ENCODE results near the gene SEC22B.
"Not testable (repeated sequence)": the region's sequence is repeated elsewhere in the genome, so short reads cannot be mapped to it uniquely, and the experiment has no call there.

Gene SEC22B

DNA sequence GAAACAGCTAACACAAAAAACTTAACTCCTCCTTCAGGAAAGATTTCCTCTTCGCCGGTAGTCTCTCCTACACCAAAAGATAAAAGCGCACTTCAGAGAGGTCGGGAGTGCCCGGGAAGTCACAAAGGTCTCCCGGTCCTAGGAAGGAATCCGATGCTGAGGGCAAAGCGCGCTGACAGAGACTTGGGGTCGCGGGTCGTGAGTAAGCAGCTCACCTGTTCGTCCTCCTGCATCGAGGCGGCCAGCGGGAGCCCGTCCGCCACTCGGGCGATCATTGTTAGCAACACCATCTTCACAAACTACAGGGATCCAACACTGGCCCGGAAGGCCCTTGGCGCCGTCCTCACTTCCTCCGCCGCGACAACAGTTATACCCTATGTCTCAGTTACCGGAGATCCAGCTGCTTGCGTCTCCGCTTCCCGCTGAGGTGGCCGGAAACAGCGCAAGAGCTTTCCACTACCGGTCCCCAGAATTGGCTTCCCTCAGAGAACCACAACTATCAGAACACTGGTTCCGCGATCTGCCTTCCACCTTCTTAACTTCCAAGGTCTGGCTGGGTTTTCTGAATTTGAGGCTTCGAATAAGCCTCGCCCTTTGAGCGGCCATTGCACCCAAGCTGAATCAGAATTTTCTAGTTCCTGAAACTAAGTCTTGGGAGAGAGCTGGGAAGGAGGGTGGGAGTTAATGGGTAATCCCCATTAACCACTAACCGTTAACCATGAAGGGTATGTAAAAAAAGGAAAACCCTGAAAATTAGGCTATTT is at the start of gene SEC22B:
Gene SEC22B, minus strand, starts transcription at position 429 of the 764 bp plus-strand sequence. Its CDS starts 139 bp downstream, at position 290.
- Mint-ChIP-seq H3K9me3 (no peaks in the 10 kb centered on the region), H3K27ac (peak within 1 kb of the TSS; percentile 98), H3K36me3 (no peaks in the 10 kb centered on the region), H3K27me3 (no peaks in the 10 kb centered on the region), H3K4me3 (peak within 1 kb of the TSS; percentile 100), H3K4me1 (peaks cover 29% of the 10 kb centered on the region)

DNA sequence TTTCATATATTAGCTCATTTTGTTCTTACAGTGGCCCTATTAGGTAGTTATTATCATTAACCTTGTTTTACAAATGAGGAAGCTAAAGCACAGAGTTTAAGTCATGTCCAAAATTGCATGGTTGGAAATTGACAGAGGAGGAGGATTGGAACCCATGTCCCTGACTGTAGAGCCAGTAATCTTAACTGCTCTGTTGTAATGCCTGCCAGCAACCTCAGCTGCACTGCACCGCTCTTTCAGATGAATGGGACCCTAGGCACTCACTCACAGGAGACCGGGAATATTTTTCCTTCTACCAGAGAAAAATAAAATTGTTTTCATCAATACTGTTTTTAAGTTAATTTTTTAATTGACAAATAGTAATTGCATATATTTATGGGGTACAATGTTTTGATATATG is 41.6 kb upstream of the SEC22B start:
- H3K4me1 Mint-ChIP-seq, H3K4me3 Mint-ChIP-seq, H3K27me3 Mint-ChIP-seq, H3K9me3 Mint-ChIP-seq, H3K36me3 Mint-ChIP-seq, H3K27ac Mint-ChIP-seq: not testable (repeated sequence)

DNA sequence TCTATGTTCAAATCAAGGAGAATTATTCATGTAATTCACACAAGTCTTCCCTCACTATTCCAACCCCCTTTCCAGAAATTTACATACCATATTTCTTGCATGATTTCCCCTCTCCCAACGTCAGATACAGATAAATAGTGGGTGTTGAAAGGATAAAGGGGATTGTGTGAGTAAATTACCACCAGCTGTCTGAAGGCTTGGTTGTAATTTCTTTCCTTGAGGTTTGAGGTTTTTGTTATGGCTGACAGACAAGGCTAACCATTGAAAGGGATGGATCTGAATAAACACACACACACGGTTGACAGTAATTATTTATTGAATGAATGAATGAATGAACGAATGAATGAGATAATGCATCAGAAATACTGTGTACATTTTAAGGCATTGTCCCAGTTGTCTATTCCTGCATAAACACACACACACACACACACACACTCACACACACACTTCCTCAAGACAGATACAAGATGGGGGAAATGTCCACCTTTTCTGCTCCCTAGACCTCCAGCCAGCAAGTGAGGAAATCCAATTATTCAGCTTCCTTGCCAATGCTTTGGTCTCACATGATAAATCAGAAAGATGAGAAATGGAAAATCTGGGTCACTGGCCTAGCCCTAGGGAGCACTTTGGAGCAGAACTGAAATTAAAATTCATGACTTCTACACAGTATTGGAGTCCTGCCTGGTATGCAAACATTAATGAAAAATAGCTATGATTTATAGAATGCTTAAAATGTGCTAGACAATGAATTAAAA is 41.0 kb upstream of the SEC22B start:
- H3K36me3 Mint-ChIP-seq, H3K9me3 Mint-ChIP-seq, H3K4me1 Mint-ChIP-seq, H3K27ac Mint-ChIP-seq, H3K27me3 Mint-ChIP-seq, H3K4me3 Mint-ChIP-seq: not testable (repeated sequence)

DNA sequence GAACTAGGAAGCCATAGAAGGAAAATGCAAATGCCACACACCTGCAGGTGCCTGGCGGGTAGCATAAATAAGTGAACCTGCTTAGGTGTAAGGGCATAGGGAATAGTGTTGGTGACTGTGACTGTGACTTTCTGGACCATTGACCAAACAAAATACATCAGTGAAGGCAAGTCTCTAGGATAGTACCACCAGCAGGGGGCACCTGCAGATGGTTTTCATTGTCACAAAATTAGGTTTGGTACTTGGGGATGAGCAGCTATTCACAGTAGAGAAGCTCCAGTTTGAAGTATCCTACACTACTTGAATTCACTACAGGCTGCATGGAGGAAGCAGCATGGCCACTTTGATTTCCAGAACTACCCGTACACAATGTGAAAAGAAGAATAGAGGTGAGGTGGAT is 37.3 kb upstream of the SEC22B start:
- not testable (repeated sequence) for H3K27me3 Mint-ChIP-seq, H3K9me3 Mint-ChIP-seq, H3K4me1 Mint-ChIP-seq, H3K36me3 Mint-ChIP-seq, H3K27ac Mint-ChIP-seq, H3K4me3 Mint-ChIP-seq

DNA sequence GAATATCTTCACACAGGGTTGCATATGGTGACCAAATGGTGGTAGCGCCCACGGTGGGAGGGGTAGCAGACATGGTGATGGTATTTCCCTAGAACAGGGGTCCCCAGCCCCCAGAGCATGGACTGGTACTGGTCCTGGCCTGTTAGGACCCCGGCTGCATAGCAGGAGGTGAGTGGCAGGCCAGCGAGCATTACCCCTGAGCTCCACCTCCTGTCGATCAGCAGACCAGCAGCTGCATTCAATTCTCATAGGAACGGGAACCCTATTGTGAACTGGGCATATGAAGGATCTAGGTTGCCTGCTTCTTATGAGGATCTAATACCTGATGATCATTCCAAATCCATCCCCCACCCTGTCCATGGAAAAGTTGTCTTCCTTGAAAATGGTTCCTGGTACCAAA is 34.4 kb upstream of the SEC22B start:
- H3K36me3 Mint-ChIP-seq, H3K4me1 Mint-ChIP-seq, H3K27me3 Mint-ChIP-seq, H3K4me3 Mint-ChIP-seq, H3K27ac Mint-ChIP-seq, H3K9me3 Mint-ChIP-seq: not testable (repeated sequence)

DNA sequence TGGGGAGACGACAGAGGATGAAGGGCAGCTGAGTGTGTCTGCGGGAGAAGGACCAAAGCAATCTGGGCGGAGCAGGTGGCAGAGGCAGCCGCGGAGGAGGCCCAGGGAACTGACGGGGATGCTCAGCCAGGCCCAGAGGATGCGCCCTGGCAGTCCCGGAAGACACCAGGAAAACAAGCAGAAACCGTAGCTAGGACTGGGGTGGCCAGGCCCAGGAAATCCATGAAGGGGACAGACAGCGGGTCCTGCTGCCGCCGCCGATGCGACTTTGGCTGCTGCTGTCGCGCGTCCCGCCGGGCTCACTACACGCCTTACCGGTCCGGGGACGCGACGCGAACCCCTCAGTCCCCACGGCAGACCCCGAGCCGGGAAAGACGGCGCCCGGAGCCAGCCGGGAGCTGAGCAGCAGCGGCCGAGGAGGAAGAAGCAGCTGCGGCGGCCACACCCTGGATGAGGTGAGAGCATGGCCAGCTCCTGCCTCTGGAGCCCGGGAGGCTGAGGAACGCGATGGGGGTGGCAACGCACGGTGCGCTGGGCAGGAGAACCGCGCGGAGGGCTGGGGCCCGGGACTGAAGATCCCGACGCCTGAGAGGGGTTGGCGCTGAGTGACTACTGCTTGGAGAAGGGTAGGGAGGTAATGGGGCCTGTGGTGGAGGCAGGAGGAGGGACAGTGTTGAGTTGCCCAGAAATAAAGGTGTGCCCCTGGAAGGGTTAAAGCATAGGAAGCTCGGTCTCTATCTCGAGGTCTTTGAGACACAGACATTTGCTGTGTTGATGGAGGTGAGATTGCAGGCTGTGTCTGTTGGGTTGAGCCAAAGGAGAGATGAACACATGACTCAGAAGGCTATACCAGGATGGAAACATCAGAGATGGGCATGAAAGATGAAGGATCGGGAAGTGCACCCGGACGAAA is 20.8 kb upstream of the SEC22B start:
- H3K36me3 Mint-ChIP-seq, H3K4me1 Mint-ChIP-seq, H3K27me3 Mint-ChIP-seq, H3K9me3 Mint-ChIP-seq, H3K27ac Mint-ChIP-seq: not testable (repeated sequence)
- H3K4me3 Mint-ChIP-seq = peak overlapping the region; percentile 87

DNA sequence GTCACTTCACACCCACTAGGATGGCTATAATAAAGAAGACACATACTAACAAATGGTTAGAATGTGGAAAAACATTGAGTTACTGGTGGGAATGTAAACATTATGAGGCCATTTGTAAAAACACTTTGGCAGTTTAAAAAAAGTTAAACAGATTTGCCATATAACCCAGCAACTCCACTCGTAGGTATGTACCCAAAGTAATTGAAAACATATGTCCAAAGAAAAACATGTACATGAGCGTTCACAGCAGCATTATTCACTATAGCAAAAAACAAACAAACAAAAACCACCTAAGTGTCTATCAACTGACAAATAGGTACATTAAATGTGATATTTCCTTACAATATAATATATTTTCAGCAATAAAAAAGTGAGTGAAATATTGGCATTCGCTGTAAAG is 12.3 kb upstream of the SEC22B start:
- not testable (repeated sequence) for H3K27ac Mint-ChIP-seq, H3K9me3 Mint-ChIP-seq, H3K27me3 Mint-ChIP-seq, H3K4me1 Mint-ChIP-seq, H3K36me3 Mint-ChIP-seq, H3K4me3 Mint-ChIP-seq

DNA sequence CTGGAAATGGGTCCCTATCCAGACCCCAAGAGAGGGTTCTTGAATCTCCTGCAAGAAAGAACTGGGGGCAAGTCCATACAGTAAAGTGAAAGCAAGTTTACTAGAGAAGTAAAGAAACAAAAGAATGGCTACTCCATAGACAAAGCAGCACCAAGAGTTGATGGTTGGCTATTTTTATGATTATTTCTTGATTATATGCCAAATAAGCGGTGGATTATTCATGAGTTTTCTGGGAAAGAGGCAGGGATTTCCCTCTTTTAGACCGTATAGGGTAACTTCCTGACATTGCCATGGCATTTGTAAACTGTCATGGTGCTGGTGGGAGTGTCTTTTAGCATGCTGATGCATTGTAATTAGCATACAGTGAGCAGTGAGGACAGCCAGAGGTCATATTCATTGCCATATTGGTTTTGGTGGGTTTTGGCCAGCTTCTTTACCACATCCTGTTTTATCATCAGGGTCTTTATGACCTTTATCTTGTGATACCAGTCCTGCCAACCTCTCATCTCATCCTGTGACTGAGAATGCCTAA is 5.9 kb upstream of the SEC22B start:
- not testable (repeated sequence) for H3K4me3 Mint-ChIP-seq, H3K36me3 Mint-ChIP-seq, H3K9me3 Mint-ChIP-seq, H3K27ac Mint-ChIP-seq, H3K27me3 Mint-ChIP-seq
- H3K4me1 Mint-ChIP-seq = peaks cover 18% of the 10 kb centered on the region

DNA sequence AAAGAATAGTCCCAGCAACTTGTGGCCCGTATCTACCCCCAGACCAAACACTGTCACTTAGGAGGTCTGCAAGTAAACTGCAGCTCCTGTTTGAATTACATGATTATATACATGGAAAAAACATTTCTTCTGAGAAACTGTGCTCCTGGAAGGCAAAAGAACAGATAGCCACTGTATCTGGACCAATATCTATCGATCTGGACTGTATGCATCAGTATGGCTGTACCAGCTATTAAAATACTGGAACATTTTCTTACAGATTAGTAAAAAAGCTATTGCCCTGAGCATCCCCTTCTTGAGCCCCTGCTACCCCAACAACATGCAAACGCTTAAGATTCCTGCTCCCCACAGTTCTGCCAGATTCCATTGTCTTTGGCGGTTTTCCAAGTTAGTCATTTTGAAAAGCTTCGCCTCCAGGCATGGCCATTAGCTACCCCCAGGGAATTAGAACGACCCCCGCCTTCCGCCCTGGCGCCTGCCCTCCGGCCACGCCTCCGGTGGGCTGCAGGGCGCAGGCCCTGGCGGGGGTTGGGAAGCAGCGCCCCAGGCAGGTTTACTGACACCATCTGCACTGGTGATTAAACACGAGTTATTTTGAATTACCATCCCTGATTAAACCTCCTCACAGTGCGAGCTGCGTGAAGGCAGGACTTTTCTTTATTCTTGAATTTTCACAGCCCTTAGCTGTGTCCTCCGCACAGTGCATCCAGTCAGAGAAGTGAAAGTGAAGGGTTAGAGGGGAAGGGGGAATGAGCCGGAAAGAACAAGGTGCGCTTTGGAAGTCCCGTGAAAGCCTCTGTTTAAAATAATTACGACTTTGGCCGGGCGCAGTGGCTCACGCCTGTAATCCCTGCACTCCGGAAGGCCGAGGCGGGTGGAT is 3.7 kb upstream of the SEC22B start:
- not testable (repeated sequence) for H3K9me3 Mint-ChIP-seq, H3K36me3 Mint-ChIP-seq, H3K27me3 Mint-ChIP-seq
- Mint-ChIP-seq H3K4me1 (peaks cover 29% of the 10 kb centered on the region), H3K4me3 (peak overlapping the region; percentile 44), H3K27ac (peak overlapping the region; percentile 11)

DNA sequence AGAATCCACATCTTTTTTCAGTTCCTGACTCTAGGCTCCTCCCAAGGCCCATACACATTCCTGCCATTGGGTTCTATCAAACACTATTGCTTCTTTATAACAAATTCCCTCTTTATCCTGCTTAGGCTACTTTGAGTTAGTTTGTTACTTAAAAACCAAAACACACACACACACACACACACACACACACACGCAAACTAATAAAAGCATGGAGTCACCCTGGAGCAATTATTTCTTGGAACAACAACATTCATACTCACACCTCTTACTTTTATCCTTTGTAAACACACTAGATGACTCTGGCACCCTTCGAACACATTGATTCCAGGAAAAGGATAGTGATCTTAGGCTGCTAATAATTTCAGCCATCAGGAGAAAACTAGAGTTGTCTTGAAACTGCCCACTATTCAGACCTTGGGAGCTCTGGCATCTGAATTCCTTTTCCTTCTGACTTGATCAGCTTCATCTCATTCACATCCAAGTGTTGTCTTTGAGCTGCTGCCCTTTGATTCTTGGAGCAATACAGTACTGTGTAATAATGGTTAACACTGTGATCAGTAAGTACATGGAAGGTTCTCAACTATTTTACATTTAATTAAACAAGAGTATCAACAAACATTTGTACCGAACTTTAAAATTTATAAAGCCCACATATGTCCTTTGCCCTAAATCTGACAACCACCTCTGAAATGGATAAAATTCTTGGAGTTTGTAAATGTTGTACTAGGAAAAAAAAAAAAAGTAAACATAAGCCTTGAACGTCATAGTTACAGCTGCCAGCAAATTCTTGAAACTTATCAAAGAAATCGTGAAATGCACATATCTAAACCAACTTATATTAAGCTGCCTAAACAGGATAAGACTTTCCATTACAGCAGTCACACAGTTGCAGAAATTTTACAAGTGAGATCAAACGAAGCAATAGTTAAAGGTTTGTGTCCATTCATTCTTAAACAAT is 2.8 kb upstream of the SEC22B start:
- Mint-ChIP-seq H3K4me3 (no peak overlapping the region), H3K4me1 (peaks cover 29% of the 10 kb centered on the region), H3K27ac (peak overlapping the region; percentile 11)

DNA sequence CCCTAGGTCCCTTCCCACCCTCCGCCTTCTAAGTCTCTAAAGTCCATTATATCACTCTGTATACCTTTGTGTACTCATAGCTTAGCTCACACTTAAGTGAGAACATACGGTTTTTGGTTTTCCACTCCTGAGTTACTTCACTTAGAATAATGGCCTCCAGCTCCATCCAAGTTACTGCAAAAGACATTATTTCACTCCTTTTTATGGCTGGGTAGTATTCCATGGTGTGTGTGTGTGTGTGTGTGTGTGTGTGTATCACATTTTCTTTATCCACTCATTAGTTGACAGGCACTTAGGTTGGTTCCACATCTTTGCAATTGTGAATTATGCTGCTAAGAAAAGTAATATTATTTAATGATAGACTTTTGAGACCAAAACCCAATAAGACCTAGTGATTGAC is 1.7 kb upstream of the SEC22B start:
- H3K9me3 Mint-ChIP-seq, H3K36me3 Mint-ChIP-seq, H3K27me3 Mint-ChIP-seq, H3K27ac Mint-ChIP-seq, H3K4me3 Mint-ChIP-seq: not testable (repeated sequence)
- peaks cover 29% of the 10 kb centered on the region for H3K4me1 Mint-ChIP-seq

More for the DNA sequence above, 2.8 kb upstream of the SEC22B start:
- Mint-ChIP-seq H3K36me3 (no peaks in the 10 kb centered on the region), H3K27me3 (no peaks in the 10 kb centered on the region), H3K9me3 (no peaks in the 10 kb centered on the region)

DNA sequence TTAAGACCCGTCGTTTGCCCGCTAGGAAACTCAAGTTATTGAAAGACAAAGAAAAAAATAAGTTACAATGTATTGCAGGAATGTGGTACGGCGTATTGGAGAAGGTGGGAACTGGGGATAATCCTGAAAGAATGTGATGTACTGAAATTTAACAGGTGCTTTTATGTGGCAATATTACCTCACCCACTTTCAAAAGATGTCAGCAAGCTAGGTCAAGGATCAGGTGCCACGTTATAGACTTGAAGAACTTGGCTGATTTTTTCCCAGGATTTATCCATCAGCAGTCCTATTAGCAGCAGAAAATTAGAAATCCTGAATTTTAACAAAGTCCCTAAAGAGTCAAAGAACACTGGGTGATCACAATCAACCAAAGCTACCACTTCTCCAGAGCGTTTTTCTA is 632 bp downstream of the SEC22B start:
- not testable (repeated sequence) for H3K36me3 Mint-ChIP-seq, H3K27me3 Mint-ChIP-seq, H3K9me3 Mint-ChIP-seq
- Mint-ChIP-seq H3K27ac (peak overlapping the region; percentile 98), H3K4me3 (peak overlapping the region; percentile 100), H3K4me1 (peaks cover 29% of the 10 kb centered on the region)

DNA sequence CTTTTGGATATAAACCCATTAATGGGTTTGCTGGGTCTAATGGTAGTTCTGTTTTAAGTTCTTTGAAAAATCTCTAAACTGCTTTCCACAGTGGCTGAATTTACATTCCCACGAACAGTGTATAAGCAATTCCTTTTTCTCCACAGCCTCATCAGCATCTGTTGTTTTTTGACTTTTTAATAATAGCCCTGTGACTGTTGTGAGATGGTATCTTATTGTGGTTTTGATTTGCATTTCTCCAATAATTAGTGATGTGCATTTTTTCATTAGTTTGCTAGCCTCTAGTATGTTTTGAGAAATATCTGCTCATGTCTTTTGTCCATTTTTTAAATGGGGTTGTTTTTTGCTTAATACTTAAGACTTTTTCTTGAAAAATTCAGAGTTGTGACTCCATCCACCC is 11.6 kb downstream of the SEC22B start:
- not testable (repeated sequence) for H3K27me3 Mint-ChIP-seq, H3K27ac Mint-ChIP-seq, H3K4me1 Mint-ChIP-seq, H3K4me3 Mint-ChIP-seq, H3K9me3 Mint-ChIP-seq
- H3K36me3 Mint-ChIP-seq = peaks cover 10% of the 10 kb centered on the region

DNA sequence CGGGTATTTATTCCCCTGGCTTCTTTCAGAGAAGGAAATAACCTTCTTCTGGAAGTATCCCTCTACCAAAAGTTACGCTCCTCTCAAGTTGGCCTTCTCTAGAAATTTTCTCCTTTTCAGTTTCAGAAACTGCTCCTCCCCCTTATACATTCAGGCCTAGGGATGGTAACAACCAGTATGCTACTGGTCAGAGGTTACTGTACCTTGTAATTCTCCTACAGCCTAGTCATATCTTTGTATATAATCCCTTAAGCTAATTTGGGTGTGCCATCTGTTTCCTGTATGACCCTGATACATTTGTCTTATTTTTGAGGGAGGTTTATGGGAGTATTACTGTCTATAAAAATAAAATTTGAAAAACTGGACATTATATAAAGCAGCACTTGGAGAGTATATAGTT is 14.3 kb downstream of the SEC22B start:
- not testable (repeated sequence) for H3K9me3 Mint-ChIP-seq, H3K36me3 Mint-ChIP-seq, H3K27ac Mint-ChIP-seq, H3K4me3 Mint-ChIP-seq, H3K4me1 Mint-ChIP-seq, H3K27me3 Mint-ChIP-seq
